D341Med (cell line): ENCODE measurements around the gene ING1.

Experiments used
- DNase-seq: peaks from one replicate; pipeline ENCODE4 v3.0.0; 2012; ENCODE audit warnings: low spot score

Gene ING1

DNA sequence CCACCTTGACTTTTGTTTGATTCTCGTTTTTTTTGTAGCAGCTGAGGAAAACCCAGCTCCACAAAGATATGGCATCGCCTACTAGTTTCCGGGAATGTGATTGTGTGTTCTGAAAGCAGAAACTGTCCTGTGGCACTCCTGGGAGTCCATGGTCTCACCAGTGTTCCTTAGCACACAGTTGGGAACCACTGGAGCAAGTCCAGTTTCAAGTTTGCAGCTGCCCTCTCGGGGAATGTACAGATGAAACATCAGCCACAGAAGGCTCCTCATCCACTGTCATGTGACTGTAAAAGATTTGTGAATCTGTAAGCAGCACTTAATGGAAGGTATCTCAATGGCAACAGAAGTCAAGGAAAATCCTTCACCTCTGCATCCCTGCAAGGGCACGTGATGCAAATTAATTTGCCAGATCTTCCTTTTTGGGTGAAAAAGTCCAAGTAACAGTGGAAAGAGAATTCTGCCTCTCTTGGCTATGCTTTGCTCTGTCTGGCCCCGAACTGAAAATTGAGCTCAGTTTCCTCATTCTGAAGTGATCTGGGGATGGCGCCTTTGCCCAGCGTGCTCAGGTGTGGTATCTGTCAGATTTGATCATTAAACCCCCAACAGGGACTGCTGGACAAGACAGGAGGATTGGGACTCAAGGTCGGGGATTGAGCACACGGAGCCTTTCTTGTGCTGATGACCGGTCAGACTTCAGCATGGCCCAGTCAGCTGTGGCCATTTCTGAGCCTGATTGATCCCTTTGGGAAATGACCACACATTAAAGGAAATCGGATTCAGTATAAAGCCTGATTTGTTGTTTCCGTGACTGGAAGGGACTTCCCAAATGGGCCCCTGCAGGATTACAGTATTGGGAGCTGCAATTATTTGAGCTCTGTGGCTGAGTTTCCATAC is 58.8 kb downstream of the ING1 start:
- DNase-seq, result no peak
